Measurements from ENCODE around the gene TOMT.
"Not testable (repeated sequence)": the region's sequence is repeated elsewhere in the genome, so short reads cannot be mapped to it uniquely, and the experiment has no call there.

TOMT gene

GRCh38 chr11:72129381-72129780 lies 23.7 kb downstream of the TOMT start:
- no peak for DNase-seq

- no peak for DNase-seq
These were observed 26.9 kb downstream of the TOMT start for GRCh38 chr11:72132646-72133045.

GRCh38 chr11:72135473-72135872 lies 29.7 kb downstream of the TOMT start, which contains the start of gene FOLR3:
Gene FOLR3 (plus strand): TSS chr11:72135725. CDS start chr11:72135953, 228 bp downstream.
- not testable (repeated sequence) for DNase-seq

GRCh38 chr11:72135891-72136683 lies 30.4 kb downstream of the TOMT start:
- no peak for DNase-seq

- DNase-seq = no peak
These were observed 31.0 kb downstream of the TOMT start for GRCh38 chr11:72136684-72137262.

GRCh38 chr11:72138821-72139390 lies 33.2 kb downstream of the TOMT start:
- no peak for DNase-seq

- DNase-seq = no peak
These were observed 33.8 kb downstream of the TOMT start for GRCh38 chr11:72139500-72139899.

GRCh38 chr11:72140661-72141060 lies 34.9 kb downstream of the TOMT start:
- DNase-seq = no peak

GRCh38 chr11:72141066-72141465 lies 35.3 kb downstream of the TOMT start:
- no peak for DNase-seq

- not testable (repeated sequence) for DNase-seq
These were observed 36.4 kb downstream of the TOMT start for GRCh38 chr11:72142086-72142485.

GRCh38 chr11:72142543-72142942 lies 36.8 kb downstream of the TOMT start:
- DNase-seq = not testable (repeated sequence)

- no peak for DNase-seq
These were observed 39.3 kb downstream of the TOMT start for GRCh38 chr11:72144807-72145565.

- no peak for DNase-seq
These were observed 40.9 kb downstream of the TOMT start for GRCh38 chr11:72146625-72147024.

- DNase-seq = no peak
These were observed 45.2 kb downstream of the TOMT start for GRCh38 chr11:72150882-72151281.

GRCh38 chr11:72153874-72154273 lies 48.1 kb downstream of the TOMT start:
- DNase-seq = not testable (repeated sequence)

- no peak for DNase-seq
These were observed 49.1 kb downstream of the TOMT start for GRCh38 chr11:72154816-72155215.

- no peak for DNase-seq
These were observed 50.0 kb downstream of the TOMT start for GRCh38 chr11:72155751-72156150.

- DNase-seq = no peak
These were observed 51.4 kb downstream of the TOMT start for GRCh38 chr11:72157131-72157530.
